SK-N-MC (cell line): ENCODE results near the gene SLC35G4.
"Not testable (repeated sequence)": the region's sequence is repeated elsewhere in the genome, so short reads cannot be mapped to it uniquely, and the experiment has no call there.

Experiments
- DNase-seq: peaks from one replicate; pipeline ENCODE4 v3.0.0-alpha.2; 2011; ENCODE audit warnings: low read depth, low spot score
- H3K27ac ChIP-seq: fragments of 200-600 bp; sonication (generic); 2 replicates; pipeline ENCODE4 v1.5.1; 2016; ENCODE audit warnings: mixed run types
- H3K36me3 ChIP-seq: fragments of 200-600 bp; sonication (generic); 2 replicates; pipeline ENCODE4 v1.6.1; 2017; ENCODE audit warnings: antibody characterized with exemption, low read length, mixed read lengths; ENCODE audit not compliant: insufficient read depth
- H3K4me3 ChIP-seq: fragments of 200-600 bp; sonication (generic); 2 replicates; pipeline ENCODE4 v1.5.1; 2016
- H3K9ac ChIP-seq: fragments of 200-600 bp; sonication (generic); 2 replicates; pipeline ENCODE4 v1.8.0; 2017; ENCODE audit warnings: mixed run types, mixed read lengths; ENCODE audit not compliant: insufficient read length
- H3K9me3 ChIP-seq: fragments of 200-600 bp; sonication (generic); 2 replicates; pipeline ENCODE4 v1.6.1; 2017; ENCODE audit warnings: low read depth, mild to moderate bottlenecking, antibody characterized with exemption, low read length, moderate library complexity, mixed read lengths
- EZH2 ChIP-seq: fragments of 200-600 bp; sonication (generic); IDR thresholded peaks from one replicate; pipeline ENCODE4 v1.6.1; 2017; ENCODE audit warnings: antibody characterized with exemption
- FOXP2 ChIP-seq: optimal IDR thresholded peaks from 2 replicates; pipeline ENCODE3; 2011; ENCODE audit warnings: mild to moderate bottlenecking, moderate library complexity; ENCODE audit not compliant: insufficient read depth; ENCODE audit errors: extremely low read length, control extremely low read depth
- POLR2AphosphoS5 ChIP-seq: IDR thresholded peaks from 2 replicates; pipeline ENCODE4 v1.6.1; 2012; ENCODE audit warnings: mild to moderate bottlenecking, low read depth, low read length, borderline replicate concordance

SLC35G4 gene

GRCh38 chr18:11609488-11609887, at the start of gene SLC35G4:
Gene SLC35G4 (plus strand): TSS chr18:11609596. CDS start chr18:11609596, 0 bp downstream.
- H3K9me3 ChIP-seq, H3K9ac ChIP-seq, H3K36me3 ChIP-seq, DNase-seq, H3K4me3 ChIP-seq, H3K27ac ChIP-seq: not testable (repeated sequence)

- Histone ChIP-seq H3K9ac (no peak overlapping the region), H3K36me3 (no peaks in the 10 kb centered on the region), H3K27ac (no peak overlapping the region), H3K9me3 (no peaks in the 10 kb centered on the region), H3K4me3 (no peak overlapping the region)
- TF ChIP-seq EZH2 (no peak), POLR2AphosphoS5 (no peak), FOXP2 (no peak)
- no peak for DNase-seq
Measured at GRCh38 chr18:11561293-11561692, 48.1 kb upstream of the SLC35G4 start.

GRCh38 chr18:11565716-11566115, 43.7 kb upstream of the SLC35G4 start:
- Histone ChIP-seq H3K27ac (no peak overlapping the region), H3K9ac (no peak overlapping the region), H3K36me3 (no peaks in the 10 kb centered on the region), H3K9me3 (no peaks in the 10 kb centered on the region), H3K4me3 (no peak overlapping the region)
- no peak for DNase-seq
- TF ChIP-seq POLR2AphosphoS5 (no peak), EZH2 (no peak)

- Histone ChIP-seq H3K9me3 (no peaks in the 10 kb centered on the region), H3K36me3 (no peaks in the 10 kb centered on the region), H3K9ac (no peak overlapping the region), H3K27ac (no peak overlapping the region), H3K4me3 (no peak overlapping the region)
- no peak for DNase-seq
- TF ChIP-seq FOXP2 (no peak), POLR2AphosphoS5 (no peak), EZH2 (no peak)
Measured at GRCh38 chr18:11566236-11566965, 43.0 kb upstream of the SLC35G4 start.

- Histone ChIP-seq H3K9me3 (no peaks in the 10 kb centered on the region), H3K9ac (no peak overlapping the region), H3K4me3 (no peak overlapping the region), H3K36me3 (no peaks in the 10 kb centered on the region), H3K27ac (no peak overlapping the region)
- TF ChIP-seq POLR2AphosphoS5, result no peak
- no peak for TF ChIP-seq FOXP2
- TF ChIP-seq EZH2, result no peak
- no peak for DNase-seq
Measured at GRCh38 chr18:11567396-11567795, 42.0 kb upstream of the SLC35G4 start.

- Histone ChIP-seq H3K4me3 (no peak overlapping the region), H3K9ac (no peak overlapping the region), H3K9me3 (no peaks in the 10 kb centered on the region), H3K36me3 (no peaks in the 10 kb centered on the region), H3K27ac (no peak overlapping the region)
- DNase-seq, result no peak
- TF ChIP-seq FOXP2, result no peak
- no peak for TF ChIP-seq POLR2AphosphoS5
- TF ChIP-seq EZH2, result no peak
Measured at GRCh38 chr18:11570073-11570588, 39.3 kb upstream of the SLC35G4 start.

- Histone ChIP-seq H3K27ac (no peak overlapping the region), H3K9me3 (no peaks in the 10 kb centered on the region), H3K9ac (no peak overlapping the region), H3K36me3 (no peaks in the 10 kb centered on the region), H3K4me3 (no peak overlapping the region)
- TF ChIP-seq EZH2 (no peak), POLR2AphosphoS5 (no peak), FOXP2 (no peak)
- DNase-seq, result no peak
Measured at GRCh38 chr18:11570769-11571412, 38.5 kb upstream of the SLC35G4 start.

GRCh38 chr18:11572201-11572600, 37.2 kb upstream of the SLC35G4 start:
- Histone ChIP-seq H3K9me3 (no peaks in the 10 kb centered on the region), H3K9ac (no peak overlapping the region), H3K27ac (no peak overlapping the region), H3K4me3 (no peak overlapping the region), H3K36me3 (no peaks in the 10 kb centered on the region)
- TF ChIP-seq EZH2 (no peak), FOXP2 (no peak), POLR2AphosphoS5 (no peak)
- DNase-seq, result no peak

- Histone ChIP-seq H3K36me3 (no peaks in the 10 kb centered on the region), H3K9me3 (no peaks in the 10 kb centered on the region), H3K9ac (no peak overlapping the region), H3K27ac (no peak overlapping the region), H3K4me3 (no peak overlapping the region)
- no peak for TF ChIP-seq FOXP2
- no peak for TF ChIP-seq POLR2AphosphoS5
- TF ChIP-seq EZH2, result no peak
- DNase-seq, result no peak
Measured at GRCh38 chr18:11574545-11574944, 34.9 kb upstream of the SLC35G4 start.
